Measurements from ENCODE around the gene NTF3. TPM values are rescaled to one million over a fixed set of nuclear protein-coding genes. Genes with fewer than 3 reads are reported as not detected.

The NTF3 gene
- total RNA-seq, 6 experiments from 2014 or later = 1.1 to 4.0 (median 2.6) TPM

- Histone ChIP-seq H3K4me3 (no peak overlapping the region), H3K27me3 (no peaks in the 10 kb centered on the region), H3K36me3 (no peaks in the 10 kb centered on the region), H3K4me1 (no peaks in the 10 kb centered on the region), H3K27ac (no peak overlapping the region), H3K9me3 (no peaks in the 10 kb centered on the region)
- DNase-seq = no peak
- no peak for ATAC-seq
- 76% methylated on average over 2 of the region's 2 CpGs for WGBS (ENCODE audit: insufficient coverage, low coverage, low lambda C conversion rate, missing lambda C conversion rate)
- TF ChIP-seq CTCF (IDR thresholded peaks at IDR 0.05) = no peak
- no peak for TF ChIP-seq POLR2A (IDR thresholded peaks at IDR 0.05)
- intact Hi-C loops (cut with DNase I) = no loop called here
Observed at GRCh38 chr12:5399266-5399665, 32.6 kb upstream of the NTF3 start.

GRCh38 chr12:5402009-5402935 is 29.6 kb upstream of the NTF3 start:
- no peak for TF ChIP-seq POLR2A (IDR thresholded peaks at IDR 0.05)
- TF ChIP-seq CTCF (IDR thresholded peaks at IDR 0.05) = no peak
- DNase-seq = no peak
- 44% methylated on average over 7 of the region's 8 CpGs for WGBS (ENCODE audit: insufficient coverage, low coverage, low lambda C conversion rate, missing lambda C conversion rate)
- Histone ChIP-seq H3K9me3 (no peaks in the 10 kb centered on the region), H3K27ac (no peak overlapping the region), H3K4me1 (no peaks in the 10 kb centered on the region), H3K27me3 (no peaks in the 10 kb centered on the region), H3K36me3 (no peaks in the 10 kb centered on the region), H3K4me3 (no peak overlapping the region)
- intact Hi-C loops (cut with DNase I) = no loop called here
- ATAC-seq = no peak

GRCh38 chr12:5403411-5403810 is 28.5 kb upstream of the NTF3 start:
- 43% methylated on average over 3 of the region's 3 CpGs for WGBS (ENCODE audit: insufficient coverage, low coverage, low lambda C conversion rate, missing lambda C conversion rate)
- H3K27ac ChIP-seq = no peak overlapping the region
- no peaks in the 10 kb centered on the region for H3K36me3 ChIP-seq
- ATAC-seq (no peak), DNase-seq (no peak)
- H3K4me3 ChIP-seq = no peak overlapping the region
- TF ChIP-seq POLR2A (IDR thresholded peaks at IDR 0.05) (no peak), CTCF (IDR thresholded peaks at IDR 0.05) (no peak)
- no peaks in the 10 kb centered on the region for H3K9me3 ChIP-seq
- intact Hi-C loops (cut with DNase I) = no loop called here
- no peaks in the 10 kb centered on the region for H3K27me3 ChIP-seq
- no peaks in the 10 kb centered on the region for H3K4me1 ChIP-seq

GRCh38 chr12:5407034-5407856 is 24.7 kb upstream of the NTF3 start:
- DNase-seq = no peak
- Histone ChIP-seq H3K9me3 (no peaks in the 10 kb centered on the region), H3K27ac (no peak overlapping the region), H3K4me1 (no peaks in the 10 kb centered on the region), H3K36me3 (no peaks in the 10 kb centered on the region), H3K27me3 (no peaks in the 10 kb centered on the region), H3K4me3 (no peak overlapping the region)
- no peak for TF ChIP-seq CTCF (IDR thresholded peaks at IDR 0.05)
- no peak for TF ChIP-seq POLR2A (IDR thresholded peaks at IDR 0.05)
- no peak for ATAC-seq
- WGBS (ENCODE audit: insufficient coverage, low coverage, low lambda C conversion rate, missing lambda C conversion rate) = 52% methylated on average over 6 of the region's 6 CpGs
- intact Hi-C loops (cut with DNase I) = no loop called here

Data from right lobe of liver (tissue), 6 donors.